HG02870 (cell line): Measurements from ENCODE around the gene MTARC1.

ENCODE experiments used
- ATAC-seq: cut with Tn5 transposase; IDR thresholded peaks from one replicate; pipeline ENCODE4 v1.9.1; 2021; ENCODE audit warnings: mild to moderate bottlenecking, moderate library complexity; ENCODE audit not compliant: unreplicated experiment

The MTARC1 gene

DNA sequence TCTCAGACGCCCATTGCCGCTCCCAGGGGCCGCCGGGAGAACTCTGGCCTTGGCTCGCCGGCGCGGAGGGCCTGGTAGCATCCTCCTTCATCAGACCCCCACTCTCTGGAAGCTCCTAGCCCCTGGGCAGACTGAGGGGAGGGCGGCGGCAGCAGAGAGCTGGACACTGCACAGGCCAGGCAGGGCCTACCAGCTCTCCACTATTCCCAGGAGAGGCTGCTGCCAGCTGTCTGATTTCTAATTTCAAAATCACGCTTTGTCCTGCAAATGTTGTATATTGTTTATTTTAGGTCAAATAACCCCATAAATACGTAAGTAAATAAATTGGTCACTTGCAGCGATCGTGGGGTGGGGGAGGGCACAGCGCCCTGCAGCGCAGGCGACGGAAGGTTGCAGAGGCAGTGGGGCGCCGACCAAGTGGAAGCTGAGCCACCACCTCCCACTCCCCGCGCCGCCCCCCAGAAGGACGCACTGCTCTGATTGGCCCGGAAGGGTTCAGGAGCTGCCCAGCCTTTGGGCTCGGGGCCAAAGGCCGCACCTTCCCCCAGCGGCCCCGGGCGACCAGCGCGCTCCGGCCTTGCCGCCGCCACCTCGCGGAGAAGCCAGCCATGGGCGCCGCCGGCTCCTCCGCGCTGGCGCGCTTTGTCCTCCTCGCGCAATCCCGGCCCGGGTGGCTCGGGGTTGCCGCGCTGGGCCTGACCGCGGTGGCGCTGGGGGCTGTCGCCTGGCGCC lies at the start of gene MTARC1:
MTARC1 (plus strand) TSS at position 577 of the 732 bp plus-strand sequence; CDS start at position 609, 32 bp downstream.
- no peak for ATAC-seq

DNA sequence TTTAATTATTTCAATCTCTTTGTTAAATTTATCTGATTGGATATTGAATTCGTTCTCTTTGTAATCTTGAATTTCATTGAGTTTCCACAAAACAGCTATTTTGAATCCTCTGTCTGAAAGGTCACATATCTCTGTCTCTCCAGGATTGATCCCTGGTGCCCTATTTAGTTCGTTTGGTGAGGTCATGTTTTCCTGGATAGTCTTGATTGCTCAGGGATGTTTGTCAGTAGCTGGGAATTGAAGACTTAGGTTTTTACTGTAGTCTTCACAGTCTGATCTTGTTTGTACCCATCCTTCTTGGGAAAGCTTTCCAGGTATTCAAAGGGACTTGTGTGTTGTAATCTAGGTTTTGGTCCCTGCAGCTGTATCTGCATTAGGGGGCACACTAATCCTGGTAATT lies 45.4 kb upstream of the MTARC1 start:
- no peak for ATAC-seq

DNA sequence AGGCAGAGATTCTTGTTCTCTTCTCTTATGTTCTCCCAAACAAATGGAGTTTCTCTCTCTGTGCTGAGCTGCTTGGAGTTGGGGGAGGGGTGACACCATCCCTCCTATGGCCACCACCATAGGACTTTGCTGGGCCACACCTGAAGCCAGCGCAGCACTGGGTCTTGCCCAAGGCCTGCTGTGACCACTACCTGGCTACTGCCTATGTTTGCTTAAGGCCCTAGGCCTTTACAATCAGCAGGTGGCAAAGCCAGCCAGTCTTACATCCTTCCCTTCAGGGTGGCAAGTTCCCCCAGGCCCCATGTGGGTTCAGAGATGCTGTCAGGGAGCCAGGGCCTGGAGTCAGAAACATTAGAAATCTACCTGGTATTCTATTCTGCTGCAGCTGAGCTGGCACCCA lies 44.9 kb upstream of the MTARC1 start:
- no peak for ATAC-seq

- ATAC-seq = no peak
Observed at GRCh38 chr1:220742520-220742919, 44.2 kb upstream of the MTARC1 start.

GRCh38 chr1:220746851-220747250 lies 39.9 kb upstream of the MTARC1 start:
- ATAC-seq = no peak

- no peak for ATAC-seq
Observed at GRCh38 chr1:220747437-220748088, 39.1 kb upstream of the MTARC1 start.

GRCh38 chr1:220748089-220748934 lies 38.4 kb upstream of the MTARC1 start, which contains the start of gene MTARC2:
Gene MTARC2 (plus strand): TSS chr1:220748322. CDS start chr1:220748532, 210 bp downstream.
- no peak for ATAC-seq

- ATAC-seq = no peak
Observed at GRCh38 chr1:220748936-220749335, 37.8 kb upstream of the MTARC1 start.

DNA sequence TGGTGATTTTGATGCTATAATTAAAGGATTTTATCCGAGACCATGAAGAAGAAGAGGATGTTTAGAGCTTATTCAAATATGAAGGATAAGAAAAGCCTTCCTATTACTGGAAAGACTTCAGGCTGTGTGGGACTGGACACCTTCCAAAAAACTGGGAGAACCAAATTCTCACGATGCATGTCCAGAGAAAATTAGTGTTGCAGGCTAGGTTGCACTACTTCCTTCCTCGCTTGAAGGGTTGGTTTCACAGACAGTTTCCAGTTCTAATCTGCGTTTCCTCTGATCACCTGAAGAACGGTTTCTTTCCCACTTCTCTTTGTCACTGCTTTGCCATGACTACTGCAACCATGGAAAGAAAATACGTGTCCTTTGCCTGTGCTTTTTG lies 36.6 kb upstream of the MTARC1 start:
- no peak for ATAC-seq

- no peak for ATAC-seq
Observed at GRCh38 chr1:220751111-220751510, 35.6 kb upstream of the MTARC1 start.

GRCh38 chr1:220754212-220754917 lies 32.3 kb upstream of the MTARC1 start:
- no peak for ATAC-seq

GRCh38 chr1:220754918-220755295 lies 31.8 kb upstream of the MTARC1 start:
- no peak for ATAC-seq

GRCh38 chr1:220755309-220755708 lies 31.4 kb upstream of the MTARC1 start:
- no peak for ATAC-seq

- no peak for ATAC-seq
Observed at GRCh38 chr1:220757441-220757840, 29.3 kb upstream of the MTARC1 start.

- ATAC-seq = no peak
Observed at GRCh38 chr1:220759147-220759546, 27.6 kb upstream of the MTARC1 start.

GRCh38 chr1:220761688-220762427 lies 24.9 kb upstream of the MTARC1 start:
- no peak for ATAC-seq

DNA sequence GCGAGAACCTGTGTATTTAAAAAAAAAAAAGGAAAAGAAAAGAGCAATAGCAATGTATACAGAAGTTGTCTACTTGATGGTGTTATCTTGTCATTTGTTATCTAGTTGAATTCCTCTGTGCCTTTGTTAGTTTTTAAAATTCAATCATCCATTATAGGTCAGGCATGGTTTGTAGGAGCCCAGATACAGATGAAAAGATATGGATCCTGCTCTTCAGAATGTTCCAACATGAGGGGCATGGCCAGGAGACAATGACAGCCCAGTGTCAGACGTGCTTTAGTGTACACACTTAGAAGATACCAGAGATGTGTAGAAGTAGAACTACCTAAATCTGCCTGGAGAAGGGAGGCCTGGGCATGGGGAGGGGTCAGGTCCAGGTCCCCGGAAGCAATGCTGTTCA lies 22.0 kb upstream of the MTARC1 start:
- no peak for ATAC-seq

GRCh38 chr1:220767312-220768125 lies 19.2 kb upstream of the MTARC1 start:
- ATAC-seq = no peak

- ATAC-seq = no peak
Observed at GRCh38 chr1:220768126-220768601, 18.5 kb upstream of the MTARC1 start.
